Endothelial cell of umbilical vein (primary cell): ENCODE data around the gene KCND2.
A peak's percentile ranks its signal among the peaks of the same experiment; 100 is the strongest.

Source experiments
- EZH2 ChIP-seq: IDR thresholded peaks from 2 replicates; pipeline ENCODE4 v1.6.1; 2012; ENCODE audit warnings: borderline replicate concordance, low read depth, mild to moderate bottlenecking, moderate library complexity, low read length, inconsistent platforms; ENCODE audit not compliant: severe bottlenecking
- MYC ChIP-seq: IDR thresholded peaks from one replicate; pipeline ENCODE4 v1.6.1; 2011; ENCODE audit warnings: mild to moderate bottlenecking, low read depth, low read length
- POLR2A ChIP-seq: IDR thresholded peaks from 2 replicates; pipeline ENCODE4 v1.6.1; 2012; ENCODE audit warnings: low read depth, mild to moderate bottlenecking, control low read depth, low read length
- POLR2AphosphoS5 ChIP-seq: IDR thresholded peaks from 2 replicates; pipeline ENCODE4 v1.6.1; 2012; ENCODE audit warnings: low read depth, mild to moderate bottlenecking, control low read depth, low read length, moderate library complexity; ENCODE audit not compliant: insufficient read depth
- TF ChIP-seq, protein P1 (sequence below), 2 donors: IDR thresholded peaks; 1 replicate in 1 of 2; 2 replicates in 1 of 2; pipeline ENCODE4 v1.5.1; 2011; ENCODE audit warnings: low read length in 2 of 2, mild to moderate bottlenecking in 2 of 2, moderate library complexity in 2 of 2, control low read depth in 1 of 2, inconsistent platforms in 1 of 2, low read depth in 1 of 2; ENCODE audit not compliant: insufficient read depth in 1 of 2; ENCODE audit errors: extremely low read depth in 1 of 2

GRCh38 chr7:120272261-120272660, 714 bp upstream of the KCND2 start:
- TF ChIP-seq POLR2A (no peak), EZH2 (no peak), POLR2AphosphoS5 (no peak), MYC (no peak)
- TF ChIP-seq, protein P1, sequence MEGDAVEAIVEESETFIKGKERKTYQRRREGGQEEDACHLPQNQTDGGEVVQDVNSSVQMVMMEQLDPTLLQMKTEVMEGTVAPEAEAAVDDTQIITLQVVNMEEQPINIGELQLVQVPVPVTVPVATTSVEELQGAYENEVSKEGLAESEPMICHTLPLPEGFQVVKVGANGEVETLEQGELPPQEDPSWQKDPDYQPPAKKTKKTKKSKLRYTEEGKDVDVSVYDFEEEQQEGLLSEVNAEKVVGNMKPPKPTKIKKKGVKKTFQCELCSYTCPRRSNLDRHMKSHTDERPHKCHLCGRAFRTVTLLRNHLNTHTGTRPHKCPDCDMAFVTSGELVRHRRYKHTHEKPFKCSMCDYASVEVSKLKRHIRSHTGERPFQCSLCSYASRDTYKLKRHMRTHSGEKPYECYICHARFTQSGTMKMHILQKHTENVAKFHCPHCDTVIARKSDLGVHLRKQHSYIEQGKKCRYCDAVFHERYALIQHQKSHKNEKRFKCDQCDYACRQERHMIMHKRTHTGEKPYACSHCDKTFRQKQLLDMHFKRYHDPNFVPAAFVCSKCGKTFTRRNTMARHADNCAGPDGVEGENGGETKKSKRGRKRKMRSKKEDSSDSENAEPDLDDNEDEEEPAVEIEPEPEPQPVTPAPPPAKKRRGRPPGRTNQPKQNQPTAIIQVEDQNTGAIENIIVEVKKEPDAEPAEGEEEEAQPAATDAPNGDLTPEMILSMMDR (IDR thresholded peaks at IDR 0.05; ENCODE audit: extremely low read depth in 1 of 2, insufficient read depth in 1 of 2, low read depth in 1 of 2, low read length in 2 of 2), result peak; percentile 66 to 71
